Measurements from ENCODE around the gene RYR2. TPM values are rescaled to one million over a fixed set of nuclear protein-coding genes. Genes with fewer than 3 reads are reported as not detected.

Gene RYR2
- total RNA-seq = not detected

DNA sequence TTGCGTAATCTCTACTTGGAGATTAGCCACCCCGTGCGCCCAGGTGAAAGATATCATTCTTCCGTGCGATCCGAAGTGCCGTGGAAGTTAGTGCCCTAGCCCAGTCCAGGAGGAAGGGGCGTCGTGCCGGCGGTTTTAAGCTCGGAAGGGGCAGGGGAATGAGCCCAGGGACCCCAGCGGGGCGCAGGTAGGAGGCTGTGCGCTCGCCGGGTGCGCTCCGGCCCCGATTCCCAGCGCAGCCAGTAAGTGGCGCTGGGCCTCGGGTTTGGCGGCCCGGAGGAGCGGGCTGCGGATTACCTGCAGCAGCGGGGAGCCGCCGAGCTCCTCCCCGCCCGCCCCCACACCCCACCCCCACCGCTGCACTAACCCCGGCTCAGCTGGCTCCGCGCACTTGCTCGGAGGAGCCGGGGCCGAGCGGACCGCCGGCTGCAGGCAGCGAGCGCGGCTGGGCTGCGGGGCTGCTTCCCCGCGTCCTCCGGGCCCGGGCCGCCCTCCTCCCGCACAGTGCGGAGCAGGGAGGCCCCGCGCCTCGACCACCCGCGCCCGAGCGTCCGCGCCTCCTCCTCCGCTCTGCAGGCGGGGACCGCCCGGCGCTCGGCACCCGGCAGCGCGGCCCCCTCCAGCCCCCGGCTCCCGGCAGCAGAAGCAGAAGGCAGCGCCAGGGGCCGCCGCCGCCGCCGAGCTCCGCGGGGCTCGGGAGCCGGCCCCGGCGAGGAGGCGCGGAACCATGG is at the start of gene RYR2:
Gene RYR2 (plus strand): TSS at position 390 of the 731 bp plus-strand sequence. CDS start 338 bp downstream, at position 728.
- H3K9me3 Mint-ChIP-seq = no peaks in the 10 kb centered on the region
- ChIA-PET POLR2A (no interaction called here), CTCF (no interaction called here)
- H3K27me3 Mint-ChIP-seq = peaks cover 53% of the 10 kb centered on the region
- H3K4me3 Mint-ChIP-seq = peak within 1 kb of the TSS; percentile 25
- H3K36me3 Mint-ChIP-seq (ENCODE audit: low read depth) = peaks cover 2% of the 10 kb centered on the region
- peak within 1 kb of the TSS; percentile 39 for H3K27ac Mint-ChIP-seq
- peaks cover 6% of the 10 kb centered on the region for H3K4me1 Mint-ChIP-seq
- DNase-seq = no peak

DNA sequence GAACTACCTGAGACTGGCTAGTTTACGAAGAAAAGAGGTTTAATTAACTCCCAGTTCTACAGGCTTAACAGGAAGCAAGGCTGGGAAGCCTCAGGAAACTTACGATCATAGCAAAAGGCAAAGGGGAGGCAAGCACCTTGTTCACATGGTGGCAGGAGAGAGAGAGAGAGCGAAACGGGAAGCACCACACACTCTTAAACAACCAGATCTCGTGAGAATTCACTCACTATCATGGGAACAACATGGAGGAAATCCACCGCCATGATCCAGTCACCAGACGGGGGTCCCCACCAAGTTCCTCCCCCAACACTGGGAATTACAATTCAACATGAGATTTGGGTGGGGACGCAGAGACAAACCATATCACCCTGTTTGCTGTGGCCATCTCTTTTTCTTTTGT is 49.5 kb upstream of the RYR2 start:
- H3K4me1 Mint-ChIP-seq = no peaks in the 10 kb centered on the region
- peaks cover 7% of the 10 kb centered on the region for H3K27me3 Mint-ChIP-seq
- ChIA-PET CTCF (no interaction called here), POLR2A (no interaction called here)
- H3K9me3 Mint-ChIP-seq = peaks cover 4% of the 10 kb centered on the region
- no peak overlapping the region for H3K27ac Mint-ChIP-seq
- H3K36me3 Mint-ChIP-seq (ENCODE audit: low read depth) = no peaks in the 10 kb centered on the region
- H3K4me3 Mint-ChIP-seq = no peak overlapping the region
- no peak for DNase-seq

DNA sequence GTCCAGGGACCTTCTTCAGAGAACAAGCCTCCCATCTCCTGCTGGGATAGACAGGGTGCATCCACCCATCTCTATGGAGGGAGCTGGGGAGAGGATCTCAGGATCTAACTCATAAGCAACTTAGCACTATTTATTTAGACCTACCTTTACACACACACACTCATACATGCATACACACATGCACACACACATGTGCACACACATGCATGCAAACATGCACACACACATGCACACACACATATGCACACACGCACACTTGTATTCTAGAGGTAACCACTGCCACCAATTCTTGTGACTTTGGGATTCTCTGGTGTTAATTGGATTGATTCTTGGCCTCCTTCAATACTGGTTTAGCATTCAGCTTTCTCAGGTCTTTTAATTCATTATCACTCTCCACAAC is 47.5 kb upstream of the RYR2 start:
- H3K27ac Mint-ChIP-seq = no peak overlapping the region
- no peak for DNase-seq
- H3K36me3 Mint-ChIP-seq (ENCODE audit: low read depth) = no peaks in the 10 kb centered on the region
- H3K9me3 Mint-ChIP-seq = peaks cover 4% of the 10 kb centered on the region
- H3K27me3 Mint-ChIP-seq = no peaks in the 10 kb centered on the region
- POLR2A ChIA-PET = no interaction called here
- no peak overlapping the region for H3K4me3 Mint-ChIP-seq
- CTCF ChIA-PET = interaction anchor here (0.6 kb wide), 1 partner anchor 72 kb away, joined by 3 read pairs; no protein-coding TSS in a partner anchor
- H3K4me1 Mint-ChIP-seq = no peaks in the 10 kb centered on the region

DNA sequence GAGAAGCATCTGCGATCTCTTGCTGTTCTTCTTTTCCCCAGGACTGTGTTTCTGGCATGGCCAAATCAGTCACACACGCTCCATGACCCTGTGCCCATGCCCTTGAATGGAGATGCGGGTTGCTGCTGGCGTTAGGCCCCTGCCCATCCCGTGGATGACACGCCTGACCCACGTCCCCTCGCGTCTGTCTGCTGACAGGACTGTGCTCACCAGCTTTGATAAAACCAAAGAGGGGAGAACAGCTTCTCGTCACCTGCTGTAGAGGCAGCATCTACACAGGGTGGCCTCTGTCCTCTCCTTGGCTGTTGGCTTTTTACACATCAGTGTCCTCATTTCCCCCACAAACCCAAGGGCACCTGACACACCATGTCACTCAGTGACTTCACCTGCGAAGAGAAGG is 44.6 kb upstream of the RYR2 start:
- H3K27me3 Mint-ChIP-seq = no peaks in the 10 kb centered on the region
- no peak overlapping the region for H3K4me3 Mint-ChIP-seq
- H3K36me3 Mint-ChIP-seq (ENCODE audit: low read depth) = no peaks in the 10 kb centered on the region

DNA sequence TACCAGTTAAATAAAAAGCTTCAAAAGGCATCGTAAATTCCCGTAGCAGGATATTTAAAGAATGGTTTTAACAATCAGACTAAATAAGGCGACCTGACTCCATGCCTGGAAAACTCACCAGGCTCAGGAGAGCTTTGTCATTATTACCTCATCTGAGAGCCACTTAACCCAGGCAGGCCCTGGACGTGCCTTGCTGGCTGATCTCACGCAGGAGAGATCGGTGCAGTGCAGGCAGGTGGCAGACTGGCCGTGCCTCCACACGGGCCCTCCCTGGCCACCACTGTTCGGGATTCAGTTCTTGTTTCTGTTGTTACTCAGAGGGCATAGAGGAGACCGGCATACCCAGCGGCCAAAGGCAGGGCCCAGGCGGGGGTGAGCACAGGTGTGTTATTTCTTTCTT is 44.1 kb upstream of the RYR2 start:
- Mint-ChIP-seq H3K9me3 (no peaks in the 10 kb centered on the region), H3K4me3 (no peak overlapping the region), H3K27me3 (no peaks in the 10 kb centered on the region), H3K27ac (no peak overlapping the region), H3K36me3 (ENCODE audit: low read depth) (no peaks in the 10 kb centered on the region), H3K4me1 (no peaks in the 10 kb centered on the region)
- DNase-seq = no peak
- CTCF ChIA-PET = no interaction called here
- POLR2A ChIA-PET = no interaction called here

More for the DNA sequence above, 44.6 kb upstream of the RYR2 start:
- CTCF ChIA-PET = no interaction called here
- POLR2A ChIA-PET = interaction anchor here (0.6 kb wide), 1 partner anchor 87 kb away, joined by 5 read pairs; no protein-coding TSS in a partner anchor
- Mint-ChIP-seq H3K27ac (no peak overlapping the region), H3K9me3 (no peaks in the 10 kb centered on the region), H3K4me1 (no peaks in the 10 kb centered on the region)
- no peak for DNase-seq

DNA sequence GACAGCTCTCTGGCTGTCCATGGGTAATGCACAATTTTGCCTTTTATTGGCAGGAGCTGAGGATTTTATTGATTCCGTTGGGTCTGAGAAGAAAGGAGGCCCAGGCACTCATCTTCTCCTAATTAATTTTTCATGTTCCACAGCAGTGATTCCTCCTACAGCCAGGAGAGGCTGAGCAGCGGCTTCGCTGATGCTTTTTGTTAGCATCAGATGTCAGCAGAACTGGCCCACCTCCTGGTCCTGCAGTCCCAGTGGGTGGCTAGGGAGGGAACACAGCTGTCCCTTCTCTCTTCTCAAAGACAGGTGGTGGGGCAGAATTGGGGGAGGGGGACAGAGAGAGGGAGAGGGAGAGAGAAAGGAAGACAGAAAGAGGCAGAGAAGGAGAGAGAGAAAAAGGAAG is 43.4 kb upstream of the RYR2 start:
- Mint-ChIP-seq H3K27me3 (no peaks in the 10 kb centered on the region), H3K4me3 (no peak overlapping the region), H3K4me1 (no peaks in the 10 kb centered on the region), H3K36me3 (ENCODE audit: low read depth) (no peaks in the 10 kb centered on the region), H3K9me3 (no peaks in the 10 kb centered on the region), H3K27ac (no peak overlapping the region)
- ChIA-PET POLR2A (no interaction called here), CTCF (no interaction called here)
- no peak for DNase-seq

DNA sequence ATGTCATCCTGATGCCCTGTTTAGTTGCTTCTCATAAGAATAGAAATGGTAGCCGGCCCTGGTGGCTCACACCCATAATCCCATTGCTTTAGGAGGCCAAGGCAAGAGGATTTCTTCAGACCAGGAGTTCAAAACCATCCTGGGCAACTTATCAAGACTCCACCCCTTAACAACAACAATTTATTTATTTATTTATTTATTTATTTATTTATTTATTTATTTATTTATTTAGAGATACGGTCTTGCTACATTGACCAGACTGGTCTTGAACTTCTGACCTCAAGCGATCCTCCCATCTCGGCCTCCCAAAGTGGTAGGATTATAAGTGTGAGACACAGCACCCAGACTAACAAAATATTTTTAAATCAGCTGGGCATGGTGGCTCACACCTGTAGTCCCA is 41.8 kb upstream of the RYR2 start:
- no peak for DNase-seq
- Mint-ChIP-seq H3K27me3 (no peaks in the 10 kb centered on the region), H3K9me3 (no peaks in the 10 kb centered on the region), H3K27ac (no peak overlapping the region), H3K4me1 (no peaks in the 10 kb centered on the region), H3K4me3 (no peak overlapping the region), H3K36me3 (ENCODE audit: low read depth) (no peaks in the 10 kb centered on the region)
- POLR2A ChIA-PET = no interaction called here
- CTCF ChIA-PET = no interaction called here

DNA sequence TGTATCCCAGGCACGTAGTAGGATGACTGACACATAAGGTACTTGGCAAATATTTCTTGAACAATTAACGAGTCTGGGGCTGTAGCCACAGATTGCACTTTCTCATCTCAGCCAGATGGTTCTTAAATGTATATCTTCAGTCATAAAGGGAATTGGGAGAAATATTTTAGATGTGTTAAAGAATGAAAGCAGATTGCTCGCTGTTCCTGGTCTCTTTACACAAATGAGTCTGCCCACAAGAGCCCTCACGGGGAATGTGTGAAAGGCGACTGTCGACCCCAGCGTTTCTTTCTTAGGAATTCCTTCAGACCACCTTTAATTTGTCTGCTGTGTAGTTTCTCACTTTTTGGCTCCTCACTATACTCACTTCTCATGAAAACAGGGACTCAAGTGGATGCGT is 38.5 kb upstream of the RYR2 start:
- Mint-ChIP-seq H3K4me3 (no peak overlapping the region), H3K4me1 (no peaks in the 10 kb centered on the region), H3K27ac (no peak overlapping the region), H3K9me3 (no peaks in the 10 kb centered on the region), H3K27me3 (no peaks in the 10 kb centered on the region), H3K36me3 (ENCODE audit: low read depth) (no peaks in the 10 kb centered on the region)
- CTCF ChIA-PET = no interaction called here
- DNase-seq = no peak
- POLR2A ChIA-PET = no interaction called here

DNA sequence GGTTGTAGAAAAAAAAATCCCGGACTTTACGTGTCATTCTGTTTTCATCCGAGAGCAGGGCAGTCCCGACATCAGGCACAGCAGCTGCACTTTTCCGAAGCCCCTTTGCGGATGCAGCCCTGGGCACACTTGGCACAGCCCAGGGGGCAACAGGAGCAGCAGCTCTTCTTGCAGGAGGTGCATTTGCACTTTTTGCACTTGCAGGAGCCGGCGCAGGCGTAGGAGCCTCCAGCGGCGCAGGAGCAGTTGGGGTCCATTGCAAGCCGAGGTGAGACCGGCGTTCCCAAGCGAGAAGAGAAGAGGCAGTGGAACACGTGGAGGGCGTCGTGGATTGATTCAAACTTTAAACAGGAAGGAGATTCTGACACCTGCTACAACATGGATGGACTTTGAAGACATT is 37.9 kb upstream of the RYR2 start, which contains the start of gene MT1HL1:
Gene MT1HL1 (minus strand): TSS at position 326 of the 400 bp plus-strand sequence. CDS start 69 bp downstream, at position 257.
- no peaks in the 10 kb centered on the region for H3K4me1 Mint-ChIP-seq
- H3K9me3 Mint-ChIP-seq = no peaks in the 10 kb centered on the region
- H3K36me3 Mint-ChIP-seq (ENCODE audit: low read depth) = no peaks in the 10 kb centered on the region
- no peak within 1 kb of the TSS for H3K4me3 Mint-ChIP-seq
- DNase-seq = no peak
- POLR2A ChIA-PET = no interaction called here
- CTCF ChIA-PET = no interaction called here
- no peaks in the 10 kb centered on the region for H3K27me3 Mint-ChIP-seq
- H3K27ac Mint-ChIP-seq = no peak within 1 kb of the TSS

DNA sequence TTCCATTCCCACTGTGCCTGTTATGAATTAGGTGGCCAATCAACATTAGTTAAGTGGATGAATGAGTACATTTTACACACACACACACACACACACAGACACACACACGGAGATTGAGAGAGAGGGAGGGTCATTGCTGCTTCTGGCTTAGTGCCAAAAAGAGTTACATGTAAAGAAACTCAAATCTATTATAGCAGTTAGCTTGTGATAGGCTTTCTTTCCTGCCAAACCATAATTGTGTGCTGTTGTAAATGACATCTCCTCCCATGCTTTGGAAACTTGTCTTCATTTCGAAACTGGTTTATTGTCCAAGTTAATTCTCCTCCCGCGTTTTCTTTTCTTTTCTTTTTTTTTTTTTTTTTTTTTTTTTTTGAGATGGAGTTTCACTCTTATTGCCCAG is 36.3 kb upstream of the RYR2 start:
- no peaks in the 10 kb centered on the region for H3K36me3 Mint-ChIP-seq (ENCODE audit: low read depth)
- ChIA-PET CTCF (no interaction called here), POLR2A (no interaction called here)
- no peaks in the 10 kb centered on the region for H3K27me3 Mint-ChIP-seq
- no peak overlapping the region for H3K27ac Mint-ChIP-seq
- no peak overlapping the region for H3K4me3 Mint-ChIP-seq
- DNase-seq = no peak
- no peaks in the 10 kb centered on the region for H3K9me3 Mint-ChIP-seq
- no peaks in the 10 kb centered on the region for H3K4me1 Mint-ChIP-seq

DNA sequence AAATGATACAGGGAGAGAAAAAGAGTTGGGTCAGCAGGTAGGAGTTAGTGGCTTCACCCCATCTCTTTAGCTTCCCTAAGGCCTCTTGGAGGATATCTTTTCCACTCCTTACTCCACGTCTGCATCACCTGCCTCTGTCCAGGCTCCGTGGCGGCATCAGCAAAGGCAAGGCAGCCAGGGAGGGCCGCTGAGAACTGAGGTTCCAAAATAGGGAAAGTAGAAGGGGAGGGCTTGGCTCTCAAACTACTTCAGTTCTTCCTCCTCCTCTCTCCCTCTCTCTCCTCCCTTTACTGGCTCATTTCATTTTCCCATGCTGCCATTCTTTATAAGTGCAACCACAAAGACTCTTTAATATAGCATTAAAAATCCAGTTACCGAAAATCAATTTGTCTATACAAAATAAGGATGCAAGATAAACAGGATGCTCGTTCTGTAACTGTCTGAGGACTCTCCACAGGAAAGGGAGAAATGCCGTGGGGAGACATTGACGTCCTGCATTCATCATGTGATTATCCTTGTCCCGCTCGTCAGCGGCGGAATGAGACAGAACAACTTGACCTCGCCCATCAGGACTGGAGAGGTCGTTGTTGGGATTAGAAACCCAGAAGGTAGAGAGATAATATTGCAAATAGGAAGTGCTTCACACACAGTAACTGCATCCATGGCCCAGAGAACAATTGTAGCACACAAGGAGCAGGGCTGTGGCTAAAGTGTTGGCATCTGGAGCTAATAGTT is 34.7 kb upstream of the RYR2 start:
- no peaks in the 10 kb centered on the region for H3K9me3 Mint-ChIP-seq
- H3K27me3 Mint-ChIP-seq = no peaks in the 10 kb centered on the region
- H3K27ac Mint-ChIP-seq = no peak overlapping the region
- no peaks in the 10 kb centered on the region for H3K4me1 Mint-ChIP-seq
- ChIA-PET POLR2A (no interaction called here), CTCF (no interaction called here)
- no peaks in the 10 kb centered on the region for H3K36me3 Mint-ChIP-seq (ENCODE audit: low read depth)
- no peak for DNase-seq
- H3K4me3 Mint-ChIP-seq = no peak overlapping the region

DNA sequence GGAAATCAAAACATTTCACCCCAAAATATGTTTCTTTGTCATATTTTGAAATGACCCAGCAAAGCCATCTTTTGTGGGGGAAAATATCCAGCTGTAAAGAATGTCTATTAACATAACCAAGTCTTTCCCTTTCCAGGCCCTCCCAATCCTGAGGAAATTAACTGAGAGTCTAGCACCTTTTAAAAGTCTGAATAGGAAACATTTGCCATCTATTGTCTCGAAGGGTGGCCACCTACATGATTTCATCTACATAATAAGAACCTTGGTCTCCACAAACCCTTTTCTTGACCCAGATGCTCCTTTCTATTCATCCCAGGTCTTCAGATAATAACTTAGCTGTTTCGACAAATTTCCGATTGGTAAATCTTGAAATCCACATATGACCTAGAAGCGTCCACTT is 32.4 kb upstream of the RYR2 start:
- Mint-ChIP-seq H3K9me3 (no peaks in the 10 kb centered on the region), H3K4me3 (no peak overlapping the region), H3K27me3 (no peaks in the 10 kb centered on the region), H3K27ac (no peak overlapping the region), H3K36me3 (ENCODE audit: low read depth) (no peaks in the 10 kb centered on the region), H3K4me1 (no peaks in the 10 kb centered on the region)
- no peak for DNase-seq
- CTCF ChIA-PET = no interaction called here
- POLR2A ChIA-PET = no interaction called here

DNA sequence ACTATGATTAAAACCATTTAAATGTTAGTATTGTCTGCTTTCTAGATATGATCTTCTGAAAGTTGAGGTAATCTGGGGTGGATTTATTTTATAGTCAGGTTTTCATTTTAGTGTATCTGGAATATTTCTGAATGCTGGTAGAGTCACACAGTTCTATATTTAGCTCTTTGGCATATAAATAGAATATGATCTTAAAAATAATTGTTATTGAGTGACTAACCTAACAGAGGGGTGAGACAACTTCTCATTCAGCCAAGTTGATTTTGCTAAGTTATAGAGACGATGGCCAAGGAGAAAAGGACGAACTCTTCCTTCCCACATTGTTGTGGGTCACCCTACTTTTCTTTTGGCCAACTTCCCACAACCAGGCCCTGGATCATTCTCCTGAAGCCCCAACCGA is 30.6 kb upstream of the RYR2 start:
- ChIA-PET CTCF (no interaction called here), POLR2A (no interaction called here)
- Mint-ChIP-seq H3K9me3 (no peaks in the 10 kb centered on the region), H3K4me3 (no peak overlapping the region), H3K4me1 (no peaks in the 10 kb centered on the region), H3K36me3 (ENCODE audit: low read depth) (no peaks in the 10 kb centered on the region), H3K27ac (no peak overlapping the region), H3K27me3 (no peaks in the 10 kb centered on the region)
- no peak for DNase-seq

DNA sequence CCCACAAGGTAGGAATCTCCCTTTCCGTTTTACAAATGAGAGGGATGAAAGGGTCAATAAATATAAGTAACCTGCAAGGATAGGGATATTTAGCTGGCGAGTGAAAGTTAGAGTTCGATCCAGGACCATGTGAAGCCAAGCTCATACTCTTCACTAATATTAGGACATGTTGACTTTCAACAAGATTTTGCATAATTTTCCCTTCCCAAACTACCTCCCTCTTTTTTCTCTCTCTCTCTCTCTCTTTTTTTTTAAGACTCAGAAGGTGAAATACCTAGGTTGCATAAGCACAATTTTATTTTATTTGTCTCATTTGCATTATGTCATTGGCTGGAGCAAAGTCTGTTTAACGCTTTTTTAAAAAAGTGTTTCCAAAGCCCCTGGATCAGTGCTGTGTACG is 29.6 kb upstream of the RYR2 start:
- Mint-ChIP-seq H3K9me3 (no peaks in the 10 kb centered on the region), H3K27ac (no peak overlapping the region), H3K4me3 (no peak overlapping the region), H3K36me3 (ENCODE audit: low read depth) (no peaks in the 10 kb centered on the region), H3K4me1 (no peaks in the 10 kb centered on the region), H3K27me3 (no peaks in the 10 kb centered on the region)
- ChIA-PET CTCF (no interaction called here), POLR2A (no interaction called here)
- DNase-seq = no peak

Data from activated CD4-positive, alpha-beta T cell treated with anti-CD3 and anti-CD28 coated beads, Interleukin-2, amount 10 ng/mL, durations not matched to agents 7 days and 5 days (primary cell).